ENCODE results near the gene GRID2IP. TPM values are rescaled to one million over a fixed set of nuclear protein-coding genes. Genes with fewer than 3 reads are reported as not detected.
"Not testable (repeated sequence)": the region's sequence is repeated elsewhere in the genome, so short reads cannot be mapped to it uniquely, and the experiment has no call there.

The GRID2IP gene
- total RNA-seq, 2 experiments from 2014 or later = 0.14 to 0.26 TPM

GRCh38 chr7:6458676-6459075 is 92.6 kb downstream of the GRID2IP start:
- CTCF ChIA-PET; H3K9me3 Mint-ChIP-seq (ENCODE audit: low read depth); H3K27ac Mint-ChIP-seq; DNase-seq; H3K4me3 Mint-ChIP-seq; H3K27me3 Mint-ChIP-seq; ATAC-seq; H3K4me1 Mint-ChIP-seq: not testable (repeated sequence)
- peaks cover 15% of the 10 kb centered on the region for H3K36me3 Mint-ChIP-seq

DNA sequence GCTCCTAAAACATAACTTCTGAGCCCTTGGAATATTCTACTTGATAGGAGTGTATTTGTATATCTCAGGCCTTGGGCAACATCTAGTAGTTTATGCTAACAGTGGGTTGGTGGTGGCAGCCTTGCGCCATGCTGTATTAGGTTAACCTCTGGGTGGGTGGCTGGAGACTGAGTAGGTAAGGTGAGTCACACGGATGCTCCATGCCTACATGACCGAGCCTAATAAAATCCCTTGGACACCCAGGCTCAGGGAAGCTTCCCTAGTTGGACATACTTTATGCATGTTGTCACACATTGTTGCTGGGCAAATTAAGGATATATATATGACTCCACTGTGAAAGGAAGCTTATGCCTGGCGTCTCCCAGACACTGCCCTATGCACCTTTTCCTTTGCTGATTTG is 97.5 kb downstream of the GRID2IP start:
- peaks cover 4% of the 10 kb centered on the region for H3K4me1 Mint-ChIP-seq
- no peak overlapping the region for H3K4me3 Mint-ChIP-seq
- DNase-seq = no peak
- H3K9me3 Mint-ChIP-seq (ENCODE audit: low read depth) = no peaks in the 10 kb centered on the region
- H3K27ac Mint-ChIP-seq = no peak overlapping the region
- H3K36me3 Mint-ChIP-seq = no peaks in the 10 kb centered on the region
- no peak for ATAC-seq
- CTCF ChIA-PET = no interaction called here
- H3K27me3 Mint-ChIP-seq = no peaks in the 10 kb centered on the region

DNA sequence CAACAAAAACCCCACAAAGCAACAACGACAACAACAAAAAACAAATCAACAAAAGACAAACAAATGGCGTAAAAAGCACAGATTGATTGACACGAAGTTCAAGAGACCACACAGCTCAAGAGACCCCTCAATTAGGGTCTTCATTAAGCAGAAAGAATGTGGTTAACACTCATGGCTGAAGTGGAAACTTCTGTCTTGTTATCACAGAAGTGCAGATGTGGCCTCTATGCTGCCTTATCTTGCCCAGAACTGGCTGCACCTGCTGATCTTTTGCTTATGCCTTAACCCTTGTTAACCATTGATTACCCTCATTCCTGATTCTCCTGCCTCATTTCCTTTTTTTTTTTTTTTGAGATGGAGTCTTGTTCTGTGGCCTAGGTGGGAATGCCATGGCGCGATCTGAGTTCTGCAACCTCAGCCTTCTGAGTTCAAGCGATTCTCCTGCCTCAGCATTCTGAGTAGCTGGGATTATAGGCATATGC is 100.0 kb downstream of the GRID2IP start:
- no peaks in the 10 kb centered on the region for H3K9me3 Mint-ChIP-seq (ENCODE audit: low read depth)
- CTCF ChIA-PET = interaction anchor here (0.6 kb wide), 1 partner anchor 8 kb away, joined by 5 read pairs; no protein-coding TSS in a partner anchor
- no peak for ATAC-seq
- H3K4me3 Mint-ChIP-seq = no peak overlapping the region
- no peak for DNase-seq
- H3K27ac Mint-ChIP-seq = no peak overlapping the region
- H3K27me3 Mint-ChIP-seq = no peaks in the 10 kb centered on the region
- peaks cover 16% of the 10 kb centered on the region for H3K4me1 Mint-ChIP-seq
- H3K36me3 Mint-ChIP-seq = no peaks in the 10 kb centered on the region

GRCh38 chr7:6450591-6450990 is 100.7 kb downstream of the GRID2IP start:
- H3K9me3 Mint-ChIP-seq (ENCODE audit: low read depth); DNase-seq; H3K4me3 Mint-ChIP-seq; H3K27me3 Mint-ChIP-seq; H3K27ac Mint-ChIP-seq; CTCF ChIA-PET; H3K36me3 Mint-ChIP-seq; ATAC-seq: not testable (repeated sequence)
- peaks cover 19% of the 10 kb centered on the region for H3K4me1 Mint-ChIP-seq

DNA sequence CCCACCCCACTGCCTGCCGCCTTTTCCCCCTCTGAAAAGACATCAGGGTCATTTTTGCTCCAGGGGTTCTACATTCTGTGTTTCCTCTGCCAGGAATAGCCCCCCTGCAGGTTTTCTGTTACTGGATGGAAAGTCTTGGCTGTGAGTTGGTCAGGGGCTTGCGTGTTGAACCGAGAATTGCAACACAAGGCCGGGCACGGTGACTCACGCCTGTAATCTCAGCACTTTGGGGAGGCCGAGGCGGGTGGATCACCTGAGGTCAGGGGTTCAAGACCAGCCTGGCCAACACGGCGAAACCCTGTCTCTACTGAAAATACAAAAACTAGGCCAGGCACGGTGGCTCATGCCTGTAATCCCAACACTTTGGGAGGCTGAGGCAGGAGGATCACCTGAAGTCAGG is 101.4 kb downstream of the GRID2IP start:
- H3K9me3 Mint-ChIP-seq (ENCODE audit: low read depth); H3K27ac Mint-ChIP-seq; H3K27me3 Mint-ChIP-seq; ATAC-seq; CTCF ChIA-PET; H3K4me3 Mint-ChIP-seq; DNase-seq: not testable (repeated sequence)
- Mint-ChIP-seq H3K36me3 (peaks cover 11% of the 10 kb centered on the region), H3K4me1 (peaks cover 23% of the 10 kb centered on the region)

DNA sequence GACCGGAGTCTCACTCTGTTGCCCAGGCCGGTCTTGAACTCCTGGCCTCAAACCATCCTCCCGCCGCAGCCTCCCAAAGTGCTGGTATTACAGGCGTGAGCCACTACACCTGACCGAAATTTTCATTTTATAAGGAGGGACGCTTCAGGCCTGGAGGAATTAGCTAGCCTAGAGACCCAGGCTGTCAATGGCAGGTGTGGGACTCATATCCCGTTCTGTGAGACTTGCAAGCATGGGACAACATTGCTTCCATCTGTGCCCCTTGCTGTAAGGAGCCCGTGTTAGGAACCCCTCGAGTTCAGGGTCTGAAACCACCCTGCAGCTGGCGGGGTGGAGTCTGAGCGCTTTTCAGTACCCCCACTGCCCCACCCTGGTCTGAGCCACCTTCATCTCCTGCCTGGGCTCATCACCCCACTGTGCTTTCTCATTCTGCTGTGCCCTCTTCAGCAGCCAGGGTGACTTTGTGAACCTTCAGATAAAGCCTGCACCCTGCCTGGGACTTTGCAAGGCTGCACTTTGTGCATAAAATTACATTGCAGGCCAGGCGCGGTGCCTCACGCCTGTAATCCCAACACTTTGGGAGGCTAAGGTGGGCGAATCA is 102.2 kb downstream of the GRID2IP start:
- no peak for DNase-seq
- Mint-ChIP-seq H3K9me3 (ENCODE audit: low read depth) (no peaks in the 10 kb centered on the region), H3K4me1 (peaks cover 27% of the 10 kb centered on the region), H3K27me3 (no peaks in the 10 kb centered on the region), H3K36me3 (peaks cover 15% of the 10 kb centered on the region), H3K4me3 (peak overlapping the region; percentile 48), H3K27ac (peak overlapping the region; percentile 43)
- no peak for ATAC-seq
- CTCF ChIA-PET = interaction anchor here (1.0 to 1.6 kb wide), 3 partner anchors 14 to 110 kb away, joined by 3 to 7 read pairs (median 4); no protein-coding TSS in a partner anchor

GRCh38 chr7:6447581-6448199 is 103.6 kb downstream of the GRID2IP start, which contains the start of gene DAGLB:
TSS of gene DAGLB (minus strand) at chr7:6447954. CDS start at chr7:6447842, 112 bp downstream.
- peaks cover 31% of the 10 kb centered on the region for H3K4me1 Mint-ChIP-seq
- peak; percentile 95 for ATAC-seq
- peaks cover 19% of the 10 kb centered on the region for H3K36me3 Mint-ChIP-seq
- peak within 1 kb of the TSS; percentile 94 for H3K4me3 Mint-ChIP-seq
- H3K27ac Mint-ChIP-seq = peak within 1 kb of the TSS; percentile 91
- no peaks in the 10 kb centered on the region for H3K9me3 Mint-ChIP-seq (ENCODE audit: low read depth)
- peak; percentile 95 for DNase-seq
- H3K27me3 Mint-ChIP-seq = no peaks in the 10 kb centered on the region
- CTCF ChIA-PET = interaction anchor here (0.6 to 1.6 kb wide), 13 partner anchors 8 to 1530 kb away, joined by 3 to 7 read pairs (median 4); no protein-coding TSS in a partner anchor

Other genes with a start within 250 kb of the GRID2IP start
- 10 to 100 TPM in 1 of 2 experiments, 1 to 10 TPM in 1; 9.9 to 10.7 TPM for gene FAM220A, start 202.5 kb downstream of the GRID2IP start, total RNA-seq
- gene RAC1, start 176.9 kb downstream of the GRID2IP start, total RNA-seq = 100 to 1,000 TPM; 157 to 174 TPM
- gene DAGLB, start 103.5 kb downstream of the GRID2IP start, total RNA-seq = 10 to 100 TPM; 21.6 to 22.2 TPM
- 10 to 100 TPM; 56.2 to 66.0 TPM for gene KDELR2, start 67.3 kb downstream of the GRID2IP start, total RNA-seq
- gene ZDHHC4, start 26.0 kb upstream of the GRID2IP start, total RNA-seq = 10 to 100 TPM; 30.1 to 33.2 TPM
- gene INTS15, start 38.6 kb upstream of the GRID2IP start, total RNA-seq = 10 to 100 TPM; 40.4 to 42.4 TPM
- gene ZNF853, start 64.1 kb upstream of the GRID2IP start, total RNA-seq = 1 to 10 TPM in 1 of 2 experiments, under 1 TPM in 1; 0.63 to 1.3 TPM
- gene ZNF316, start 85.9 kb upstream of the GRID2IP start, total RNA-seq = 10 to 100 TPM; 29.2 to 32.2 TPM
- 10 to 100 TPM; 17.3 to 25.1 TPM for gene ZNF12, start 155.5 kb upstream of the GRID2IP start, total RNA-seq
- gene RSPH10B2, start 202.6 kb upstream of the GRID2IP start, total RNA-seq = 1 to 10 TPM; 1.0 to 1.2 TPM